B cell (primary cell): Measurements from ENCODE around the gene CROCC.

Experiments
- EZH2 ChIP-seq: IDR thresholded peaks from 2 replicates; pipeline ENCODE4 v1.6.1; 2012; ENCODE audit warnings: borderline replicate concordance, low read depth, mild to moderate bottlenecking, moderate library complexity, low read length; ENCODE audit not compliant: insufficient read depth, poor library complexity, severe bottlenecking
- TF ChIP-seq, protein P1 (sequence below): fragments of 200-600 bp; IDR thresholded peaks from one replicate; pipeline ENCODE4 v1.8.0; 2022; ENCODE audit warnings: antibody characterized with exemption, mild to moderate bottlenecking

DNA sequence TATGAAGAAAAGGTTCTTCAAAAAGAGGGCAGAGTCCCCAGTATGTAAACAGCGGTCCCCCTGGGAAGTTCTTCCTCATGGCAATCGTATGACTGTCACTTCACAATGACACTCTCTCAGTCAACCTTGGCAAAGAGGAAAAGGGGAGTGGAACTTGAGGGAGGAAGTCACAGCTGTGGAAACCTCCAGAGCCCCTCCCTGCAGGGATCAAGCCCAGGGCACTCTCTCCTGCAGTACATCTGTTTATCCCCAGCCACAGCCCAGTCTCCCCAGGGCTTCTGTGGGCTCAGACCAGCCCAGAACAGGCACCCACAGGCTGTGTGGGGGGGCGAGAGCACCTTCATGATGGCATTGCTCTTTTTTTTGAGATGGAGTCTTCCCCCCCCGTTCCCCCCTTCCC, 88.0 kb downstream of the CROCC start:
- TF ChIP-seq, protein P1, sequence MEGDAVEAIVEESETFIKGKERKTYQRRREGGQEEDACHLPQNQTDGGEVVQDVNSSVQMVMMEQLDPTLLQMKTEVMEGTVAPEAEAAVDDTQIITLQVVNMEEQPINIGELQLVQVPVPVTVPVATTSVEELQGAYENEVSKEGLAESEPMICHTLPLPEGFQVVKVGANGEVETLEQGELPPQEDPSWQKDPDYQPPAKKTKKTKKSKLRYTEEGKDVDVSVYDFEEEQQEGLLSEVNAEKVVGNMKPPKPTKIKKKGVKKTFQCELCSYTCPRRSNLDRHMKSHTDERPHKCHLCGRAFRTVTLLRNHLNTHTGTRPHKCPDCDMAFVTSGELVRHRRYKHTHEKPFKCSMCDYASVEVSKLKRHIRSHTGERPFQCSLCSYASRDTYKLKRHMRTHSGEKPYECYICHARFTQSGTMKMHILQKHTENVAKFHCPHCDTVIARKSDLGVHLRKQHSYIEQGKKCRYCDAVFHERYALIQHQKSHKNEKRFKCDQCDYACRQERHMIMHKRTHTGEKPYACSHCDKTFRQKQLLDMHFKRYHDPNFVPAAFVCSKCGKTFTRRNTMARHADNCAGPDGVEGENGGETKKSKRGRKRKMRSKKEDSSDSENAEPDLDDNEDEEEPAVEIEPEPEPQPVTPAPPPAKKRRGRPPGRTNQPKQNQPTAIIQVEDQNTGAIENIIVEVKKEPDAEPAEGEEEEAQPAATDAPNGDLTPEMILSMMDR = no peak
- TF ChIP-seq EZH2 = no peak
